ENCODE data around the gene NUMB.

Gene NUMB

DNA sequence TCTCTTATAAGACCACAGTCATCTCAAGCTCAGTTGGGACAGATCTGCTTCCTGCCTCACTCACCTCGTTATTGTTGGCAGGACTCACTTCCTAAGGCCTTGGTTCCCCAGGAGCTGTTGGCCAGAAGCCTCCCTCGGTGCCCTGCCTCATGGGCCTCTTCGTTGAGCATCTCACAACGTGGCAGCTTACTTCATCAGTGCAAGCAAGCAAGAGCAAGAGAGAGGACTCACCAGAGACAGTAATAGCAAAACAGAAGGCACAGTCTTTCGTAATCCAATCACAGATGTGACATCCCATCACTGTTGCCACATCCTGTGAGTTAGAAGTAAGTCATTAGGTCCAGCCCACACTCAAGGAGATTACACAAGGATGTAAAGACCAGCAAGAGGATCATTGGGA, 5.1 kb upstream of the NUMB start:
- Histone ChIP-seq H3K4me3 (ENCODE audit: extremely low read depth, insufficient read depth, low read length, poor library complexity, severe bottlenecking) (no peak overlapping the region), H3K27ac (ENCODE audit: low read depth, low read length, severe bottlenecking) (no peak overlapping the region), H3K4me1 (ENCODE audit: control insufficient read depth, insufficient read depth, low read length, poor library complexity, severe bottlenecking) (peaks cover 37% of the 10 kb centered on the region), H3K9me3 (ENCODE audit: control insufficient read depth, low read length) (no peaks in the 10 kb centered on the region), H3K36me3 (ENCODE audit: control insufficient read depth, insufficient read depth, low read length) (no peaks in the 10 kb centered on the region)
- WGBS, 2 experiments (ENCODE audit: insufficient coverage in 2 of 2): 86 to 98% methylated on average over 4 to 5 of the region's 5 CpGs

DNA sequence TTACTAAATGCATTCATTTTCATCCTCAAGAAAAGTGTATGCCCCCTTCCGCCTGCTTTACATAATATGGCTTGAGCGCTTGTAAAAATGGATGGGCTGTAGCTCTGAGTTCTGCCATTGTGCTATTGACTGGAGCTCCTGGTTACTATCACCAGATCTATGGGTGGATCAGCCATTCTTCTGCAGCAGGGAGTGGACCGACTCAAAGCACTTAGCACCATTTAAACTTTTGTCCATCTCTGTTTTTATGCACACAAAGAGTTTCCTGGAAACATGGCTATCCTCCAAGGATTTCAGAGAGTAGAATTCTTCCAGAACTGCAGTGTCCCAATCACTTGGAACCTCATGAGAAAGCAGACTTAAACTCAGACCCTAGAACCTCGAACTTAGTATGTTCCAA, 4.5 kb upstream of the NUMB start:
- 60 to 83% methylated on average over 3 of the region's 4 CpGs for WGBS, 2 experiments (ENCODE audit: insufficient coverage in 2 of 2)
- Histone ChIP-seq H3K4me1 (ENCODE audit: control insufficient read depth, insufficient read depth, low read length, poor library complexity, severe bottlenecking) (peaks cover 36% of the 10 kb centered on the region), H3K27ac (ENCODE audit: low read depth, low read length, severe bottlenecking) (no peak overlapping the region), H3K36me3 (ENCODE audit: control insufficient read depth, insufficient read depth, low read length) (no peaks in the 10 kb centered on the region), H3K4me3 (ENCODE audit: extremely low read depth, insufficient read depth, low read length, poor library complexity, severe bottlenecking) (no peak overlapping the region), H3K9me3 (ENCODE audit: control insufficient read depth, low read length) (no peaks in the 10 kb centered on the region)

GRCh38 chr14:73462048-73462715, 3.8 kb upstream of the NUMB start:
- Histone ChIP-seq H3K36me3 (ENCODE audit: control insufficient read depth, insufficient read depth, low read length) (no peaks in the 10 kb centered on the region), H3K4me3 (ENCODE audit: extremely low read depth, insufficient read depth, low read length, poor library complexity, severe bottlenecking) (no peak overlapping the region), H3K4me1 (ENCODE audit: control insufficient read depth, insufficient read depth, low read length, poor library complexity, severe bottlenecking) (peaks cover 30% of the 10 kb centered on the region), H3K27ac (ENCODE audit: low read depth, low read length, severe bottlenecking) (peak overlapping the region; percentile 25), H3K9me3 (ENCODE audit: control insufficient read depth, low read length) (no peaks in the 10 kb centered on the region)
- 79 to 85% methylated on average over 6 of the region's 6 CpGs for WGBS, 2 experiments (ENCODE audit: insufficient coverage in 2 of 2)

- no peak overlapping the region for H3K4me3 ChIP-seq (ENCODE audit: extremely low read depth, insufficient read depth, low read length, poor library complexity, severe bottlenecking)
- no peaks in the 10 kb centered on the region for H3K36me3 ChIP-seq (ENCODE audit: control insufficient read depth, insufficient read depth, low read length)
- WGBS, 2 experiments (ENCODE audit: insufficient coverage in 2 of 2): 82 to 89% methylated on average over 5 to 6 of the region's 6 CpGs
- no peaks in the 10 kb centered on the region for H3K9me3 ChIP-seq (ENCODE audit: control insufficient read depth, low read length)
- H3K27ac ChIP-seq (ENCODE audit: low read depth, low read length, severe bottlenecking): peak overlapping the region; percentile 25
- peaks cover 27% of the 10 kb centered on the region for H3K4me1 ChIP-seq (ENCODE audit: control insufficient read depth, insufficient read depth, low read length, poor library complexity, severe bottlenecking)
These were observed 3.2 kb upstream of the NUMB start for GRCh38 chr14:73461478-73462047.

DNA sequence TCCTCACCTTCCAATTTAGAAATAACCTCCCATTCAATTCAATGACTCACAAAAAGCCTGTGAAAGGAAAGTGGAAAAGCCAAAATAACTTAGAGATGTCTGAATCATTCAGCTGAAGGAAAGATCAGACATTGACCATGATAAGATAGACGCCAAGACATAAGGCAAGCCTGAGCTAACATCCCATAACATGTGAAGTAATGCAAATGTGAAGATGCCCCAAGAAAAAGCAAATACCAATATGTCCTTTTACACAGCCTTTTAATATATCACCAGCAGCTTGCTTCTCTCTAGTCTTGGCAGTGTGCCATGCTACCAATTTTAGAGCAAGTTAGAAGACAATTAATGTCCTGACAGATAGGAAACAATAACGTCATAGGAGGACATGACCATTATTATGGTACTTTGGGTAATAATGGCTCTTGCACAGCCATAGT, 2.4 kb upstream of the NUMB start:
- WGBS, 2 experiments (ENCODE audit: insufficient coverage in 2 of 2): 86 to 100% methylated on average over 1 of the region's 2 CpGs
- peak overlapping the region; percentile 13 for H3K27ac ChIP-seq (ENCODE audit: low read depth, low read length, severe bottlenecking)
- no peak overlapping the region for H3K4me3 ChIP-seq (ENCODE audit: extremely low read depth, insufficient read depth, low read length, poor library complexity, severe bottlenecking)
- no peaks in the 10 kb centered on the region for H3K9me3 ChIP-seq (ENCODE audit: control insufficient read depth, low read length)
- H3K4me1 ChIP-seq (ENCODE audit: control insufficient read depth, insufficient read depth, low read length, poor library complexity, severe bottlenecking): peaks cover 21% of the 10 kb centered on the region
- H3K36me3 ChIP-seq (ENCODE audit: control insufficient read depth, insufficient read depth, low read length): no peaks in the 10 kb centered on the region

DNA sequence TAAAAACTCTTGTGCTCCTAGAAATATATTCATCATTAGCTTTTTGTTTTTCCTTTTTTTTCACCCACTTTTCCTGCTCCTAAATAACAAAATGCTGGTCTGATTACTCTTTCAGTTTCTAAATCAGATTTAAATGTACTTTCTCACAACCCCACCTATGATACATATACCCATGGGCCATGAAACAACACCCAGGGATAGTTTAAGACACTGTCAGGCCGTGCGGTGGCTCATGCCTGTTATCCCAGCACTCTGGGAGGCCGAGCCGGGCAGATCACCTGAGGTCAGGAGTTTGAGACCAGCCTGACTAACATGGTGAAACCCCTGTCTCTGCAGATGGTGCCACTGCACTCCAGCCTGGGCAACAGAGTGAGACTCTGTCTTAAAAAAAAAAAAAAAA, 1.6 kb upstream of the NUMB start:
- no peak overlapping the region for H3K4me3 ChIP-seq (ENCODE audit: extremely low read depth, insufficient read depth, low read length, poor library complexity, severe bottlenecking)
- no peak overlapping the region for H3K27ac ChIP-seq (ENCODE audit: low read depth, low read length, severe bottlenecking)
- no peaks in the 10 kb centered on the region for H3K9me3 ChIP-seq (ENCODE audit: control insufficient read depth, low read length)
- no peaks in the 10 kb centered on the region for H3K36me3 ChIP-seq (ENCODE audit: control insufficient read depth, insufficient read depth, low read length)
- 86 to 89% methylated on average over 4 of the region's 4 CpGs for WGBS, 2 experiments (ENCODE audit: insufficient coverage in 2 of 2)
- H3K4me1 ChIP-seq (ENCODE audit: control insufficient read depth, insufficient read depth, low read length, poor library complexity, severe bottlenecking): peaks cover 18% of the 10 kb centered on the region

GRCh38 chr14:73457924-73458182, 493 bp downstream of the NUMB start:
- peaks cover 14% of the 10 kb centered on the region for H3K4me1 ChIP-seq (ENCODE audit: control insufficient read depth, insufficient read depth, low read length, poor library complexity, severe bottlenecking)
- peak overlapping the region; percentile 68 for H3K27ac ChIP-seq (ENCODE audit: low read depth, low read length, severe bottlenecking)

GRCh38 chr14:73457041-73457923, 1.1 kb downstream of the NUMB start:
- peak overlapping the region; percentile 68 for H3K27ac ChIP-seq (ENCODE audit: low read depth, low read length, severe bottlenecking)

More at GRCh38 chr14:73457924-73458182, 493 bp downstream of the NUMB start:
- H3K4me3 ChIP-seq (ENCODE audit: extremely low read depth, insufficient read depth, low read length, poor library complexity, severe bottlenecking): peak overlapping the region; percentile 99
- no peaks in the 10 kb centered on the region for H3K9me3 ChIP-seq (ENCODE audit: control insufficient read depth, low read length)
- H3K36me3 ChIP-seq (ENCODE audit: control insufficient read depth, insufficient read depth, low read length): peaks cover 1% of the 10 kb centered on the region
- WGBS, 2 experiments (ENCODE audit: insufficient coverage in 2 of 2): 0% methylated on average over 7 to 14 of the region's 14 CpGs

DNA sequence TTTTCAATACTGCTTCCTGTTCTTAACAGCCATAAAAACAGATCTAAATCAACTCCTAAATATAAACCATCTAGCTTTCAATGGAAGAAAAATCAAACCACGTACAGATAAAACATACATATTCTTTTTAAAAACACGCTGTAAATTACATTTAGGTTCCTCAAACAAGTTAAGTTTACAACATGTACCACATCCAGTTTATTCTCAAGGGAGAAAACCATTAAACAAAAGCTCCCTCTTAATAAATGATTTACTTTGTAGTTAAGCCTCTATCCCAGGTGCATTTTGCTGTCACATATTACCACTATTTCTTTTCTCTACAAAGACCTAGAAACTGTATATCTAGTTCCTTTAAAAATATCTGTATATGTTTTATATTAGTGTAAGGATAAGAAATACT, 3.1 kb downstream of the NUMB start:
- Histone ChIP-seq H3K27ac (ENCODE audit: low read depth, low read length, severe bottlenecking) (no peak overlapping the region), H3K4me1 (ENCODE audit: control insufficient read depth, insufficient read depth, low read length, poor library complexity, severe bottlenecking) (peaks cover 5% of the 10 kb centered on the region), H3K4me3 (ENCODE audit: extremely low read depth, insufficient read depth, low read length, poor library complexity, severe bottlenecking) (no peak overlapping the region), H3K9me3 (ENCODE audit: control insufficient read depth, low read length) (no peaks in the 10 kb centered on the region), H3K36me3 (ENCODE audit: control insufficient read depth, insufficient read depth, low read length) (peaks cover 14% of the 10 kb centered on the region)
- 77 to 93% methylated on average over 2 of the region's 2 CpGs for WGBS, 2 experiments (ENCODE audit: insufficient coverage in 2 of 2)

More at GRCh38 chr14:73457041-73457923, 1.1 kb downstream of the NUMB start:
- Histone ChIP-seq H3K4me1 (ENCODE audit: control insufficient read depth, insufficient read depth, low read length, poor library complexity, severe bottlenecking) (peaks cover 14% of the 10 kb centered on the region), H3K36me3 (ENCODE audit: control insufficient read depth, insufficient read depth, low read length) (peaks cover 7% of the 10 kb centered on the region), H3K4me3 (ENCODE audit: extremely low read depth, insufficient read depth, low read length, poor library complexity, severe bottlenecking) (peak overlapping the region; percentile 99), H3K9me3 (ENCODE audit: control insufficient read depth, low read length) (no peaks in the 10 kb centered on the region)
- 3 to 4% methylated on average over 19 to 23 of the region's 24 CpGs for WGBS, 2 experiments (ENCODE audit: insufficient coverage in 2 of 2)

- whole genome bisulfite sequencing, 2 experiments (ENCODE audit: insufficient coverage in 2 of 2): 88 to 100% methylated on average over 3 to 7 of the region's 11 CpGs
- Histone ChIP-seq H3K27ac (ENCODE audit: low read depth, low read length, severe bottlenecking) (no peak overlapping the region), H3K36me3 (ENCODE audit: control insufficient read depth, insufficient read depth, low read length) (peaks cover 20% of the 10 kb centered on the region), H3K4me1 (ENCODE audit: control insufficient read depth, insufficient read depth, low read length, poor library complexity, severe bottlenecking) (peaks cover 5% of the 10 kb centered on the region), H3K4me3 (ENCODE audit: extremely low read depth, insufficient read depth, low read length, poor library complexity, severe bottlenecking) (no peak overlapping the region), H3K9me3 (ENCODE audit: control insufficient read depth, low read length) (no peaks in the 10 kb centered on the region)
These were observed 5.8 kb downstream of the NUMB start for GRCh38 chr14:73452341-73453186.

All from mesodermal cell (in vitro differentiated cells).